H1 (cell line): ENCODE measurements around the gene RGS3. TPM values are rescaled to one million over a fixed set of nuclear protein-coding genes. Genes with fewer than 3 reads are reported as not detected.
A peak's percentile ranks its signal among the peaks of the same experiment; 100 is the strongest.

Experiments used
- CTCF ChIA-PET: fragments of 300-600 bp; sonication (Branson Sonifier 250); formaldehyde crosslinking; loops from one replicate; lab custom pipeline; 2021; ENCODE audit not compliant: partially characterized antibody; lab: Charles Lee
- POLR2A ChIA-PET: fragments of 300-600 bp; sonication (Branson Sonifier 250); formaldehyde crosslinking; loops from one replicate; lab custom pipeline; 2021; ENCODE audit warnings: inconsistent platforms; ENCODE audit not compliant: partially characterized antibody; lab: Charles Lee
- DNase-seq, 2 experiments: peaks; one replicate each; pipeline versions ENCODE4 v3.0.0 to v3.0.0-alpha.2; 2010 to 2022; ENCODE audit warnings: low spot score in 2 of 2, low read depth in 1 of 2, mixed read lengths in 1 of 2
- FAIRE-seq: peaks from 2 replicates; lab custom pipeline; 2011; peaks lifted over from hg19 to GRCh38; lab: Jason Lieb, UNC
- H2AFZ ChIP-seq: 2 replicates; pipeline ENCODE4 v1.8.1; 2012; ENCODE audit warnings: low read length, inconsistent platforms
- H2AK5ac ChIP-seq: 2 replicates; pipeline ENCODE4 v1.6.1; 2013; ENCODE audit warnings: low read depth, low read length
- H2BK120ac ChIP-seq: replicated peaks from 2 replicates; pipeline ENCODE3; 2013; ENCODE audit warnings: low read depth, low read length, inconsistent platforms
- H2BK12ac ChIP-seq: 2 replicates; pipeline ENCODE4 v1.6.1; 2013; ENCODE audit warnings: low read depth, low read length
- H2BK15ac ChIP-seq: 2 replicates; pipeline ENCODE4 v1.6.1; 2013; ENCODE audit warnings: low read length
- H2BK20ac ChIP-seq: 2 replicates; pipeline ENCODE4 v1.6.1; 2013; ENCODE audit warnings: low read length
- H2BK5ac ChIP-seq: 2 replicates; pipeline ENCODE4 v1.6.1; 2013; ENCODE audit warnings: low read depth, low read length
- H3K14ac ChIP-seq: 2 replicates; pipeline ENCODE4 v1.6.1; 2013; ENCODE audit warnings: inconsistent platforms; ENCODE audit not compliant: insufficient read length
- H3K18ac ChIP-seq: 2 replicates; pipeline ENCODE4 v1.6.1; 2013; ENCODE audit warnings: low read length; ENCODE audit errors: extremely low read depth
- H3K23ac ChIP-seq: 2 replicates; pipeline ENCODE4 v1.6.1; 2013; ENCODE audit warnings: inconsistent platforms; ENCODE audit not compliant: insufficient read length
- H3K23me2 ChIP-seq: 2 replicates; pipeline ENCODE4 v1.6.1; 2013; ENCODE audit warnings: low read depth, low read length
- H3K27ac ChIP-seq: 2 replicates; pipeline ENCODE4 v1.6.1; 2011; ENCODE audit warnings: low read depth, low read length, inconsistent platforms
- H3K27me3 ChIP-seq, 4 experiments: replicated peaks in 1 of 4; 1 replicate in 1 of 4; 2 replicates in 3 of 4; pipeline versions ENCODE4 v1.6.1 to v1.8.1; 2011 to 2013; ENCODE audit warnings: low read length in 3 of 4, mild to moderate bottlenecking in 3 of 4, inconsistent platforms in 2 of 4, mixed read lengths in 2 of 4, moderate library complexity in 1 of 4; ENCODE audit not compliant: control insufficient read depth in 3 of 4, insufficient read depth in 3 of 4; ENCODE audit errors: extremely low read depth in 1 of 4
- H3K36me3 ChIP-seq, 4 experiments: 2 replicates each; pipeline versions ENCODE4 v1.6.1 to v1.8.1; 2011 to 2013; ENCODE audit warnings: mild to moderate bottlenecking in 4 of 4, low read length in 3 of 4, moderate library complexity in 2 of 4, control low read depth in 1 of 4, inconsistent platforms in 1 of 4; ENCODE audit not compliant: insufficient read depth in 4 of 4, control insufficient read depth in 2 of 4
- H3K4ac ChIP-seq: replicated peaks from 2 replicates; pipeline ENCODE3; 2013; ENCODE audit warnings: low read length, low read depth, mixed read lengths, inconsistent platforms; ENCODE audit not compliant: insufficient read length
- H3K4me1 ChIP-seq, 4 experiments: replicated peaks in 1 of 4; 1 replicate in 1 of 4; 2 replicates in 3 of 4; pipeline versions ENCODE4 v1.6.1 to v1.8.1; 2011 to 2013; ENCODE audit warnings: low read length in 3 of 4, inconsistent platforms in 2 of 4, mixed read lengths in 1 of 4; ENCODE audit not compliant: insufficient read depth in 4 of 4, control insufficient read depth in 3 of 4
- H3K4me2 ChIP-seq, 2 experiments: 2 replicates each; pipeline versions ENCODE4 v1.6.1 to v1.8.1; 2011 to 2013; ENCODE audit warnings: low read depth in 2 of 2, low read length in 2 of 2, control low read depth in 1 of 2, inconsistent platforms in 1 of 2, mild to moderate bottlenecking in 1 of 2; ENCODE audit not compliant: insufficient read depth in 1 of 2
- H3K4me3 ChIP-seq, 4 experiments: fragments of 200-600, 300-600 bp in 1 of 4; sonication (generic), shearing (Covaris generic), sonication (Bioruptor Twin) in 1 of 4; 2 replicates each; pipeline versions ENCODE4 v1.5.1 to v1.8.1; 2011 to 2016; ENCODE audit warnings: low read length in 4 of 4, low read depth in 3 of 4, control low read depth in 2 of 4, inconsistent platforms in 2 of 4, mild to moderate bottlenecking in 2 of 4, mixed read lengths in 1 of 4, moderate library complexity in 1 of 4; ENCODE audit not compliant: insufficient read depth in 2 of 4; ENCODE audit errors: extremely low read depth in 1 of 4
- H3K56ac ChIP-seq: replicated peaks from 2 replicates; pipeline ENCODE3; 2013; ENCODE audit warnings: low read depth, mild to moderate bottlenecking, mixed read lengths, low read length, inconsistent platforms; ENCODE audit not compliant: insufficient read length
- H3K79me1 ChIP-seq: 2 replicates; pipeline ENCODE4 v1.6.1; 2013; ENCODE audit warnings: low read depth, low read length, control low read depth
- H3K79me2 ChIP-seq, 2 experiments: 2 replicates each; pipeline versions ENCODE4 v1.6.1 to v1.8.1; 2012 to 2013; ENCODE audit warnings: low read length in 2 of 2, mild to moderate bottlenecking in 2 of 2, inconsistent platforms in 1 of 2; ENCODE audit not compliant: insufficient read depth in 2 of 2, control insufficient read depth in 1 of 2
- H3K9ac ChIP-seq, 4 experiments: replicated peaks in 1 of 4; 1 replicate in 1 of 4; 2 replicates in 3 of 4; pipeline versions ENCODE4 v1.6.1 to v1.8.1; 2011 to 2013; ENCODE audit warnings: low read depth in 3 of 4, low read length in 3 of 4, control low read depth in 2 of 4, mild to moderate bottlenecking in 2 of 4, moderate library complexity in 2 of 4, inconsistent platforms in 1 of 4; ENCODE audit errors: extremely low read depth in 1 of 4
- H3K9me3 ChIP-seq, 2 experiments: 2 replicates each; pipeline versions ENCODE4 v1.6.1 to v1.8.1; 2012 to 2013; ENCODE audit warnings: mild to moderate bottlenecking in 2 of 2, moderate library complexity in 2 of 2, control low read depth in 1 of 2, inconsistent platforms in 1 of 2, low read depth in 1 of 2, low read length in 1 of 2, mixed read lengths in 1 of 2; ENCODE audit not compliant: insufficient read depth in 2 of 2
- H4K20me1 ChIP-seq, 2 experiments: replicated peaks in 1 of 2; 2 replicates each; pipeline versions ENCODE3 to v1.8.1; 2011 to 2013; ENCODE audit warnings: inconsistent platforms in 2 of 2, low read length in 2 of 2, mild to moderate bottlenecking in 1 of 2; ENCODE audit not compliant: insufficient read depth in 2 of 2, control insufficient read depth in 1 of 2
- H4K5ac ChIP-seq: 2 replicates; pipeline ENCODE4 v1.6.1; 2013; ENCODE audit warnings: low read length, low read depth, mixed read lengths, inconsistent platforms; ENCODE audit not compliant: insufficient read length
- H4K8ac ChIP-seq: 2 replicates; pipeline ENCODE4 v1.8.0; 2013; ENCODE audit warnings: mild to moderate bottlenecking, moderate library complexity, low read length, inconsistent platforms; ENCODE audit not compliant: insufficient read depth; ENCODE audit errors: extremely low read depth
- H4K91ac ChIP-seq: replicated peaks from 2 replicates; pipeline ENCODE3; 2013; ENCODE audit warnings: low read length, mixed read lengths, inconsistent platforms; ENCODE audit not compliant: insufficient read length
- ATF2 ChIP-seq: IDR thresholded peaks from 2 replicates; pipeline ENCODE4 v1.6.1; 2012; ENCODE audit warnings: low read length, inconsistent platforms
- CTCF ChIP-seq, 3 experiments: IDR thresholded peaks; 1 replicate in 2 of 3; 2 replicates in 1 of 3; pipeline versions ENCODE4 v1.5.1 to v1.6.1; 2011; ENCODE audit warnings: low read length in 3 of 3, mild to moderate bottlenecking in 3 of 3, inconsistent platforms in 2 of 3, low read depth in 1 of 3, moderate library complexity in 1 of 3; ENCODE audit not compliant: insufficient read depth in 1 of 3; ENCODE audit errors: control extremely low read depth in 1 of 3
- MAX ChIP-seq: IDR thresholded peaks from 2 replicates; pipeline ENCODE4 v1.6.1; 2012; ENCODE audit warnings: inconsistent platforms
- RAD21 ChIP-seq, 2 experiments: IDR thresholded peaks in 1 of 2; conservative IDR thresholded peaks in 1 of 2; 2 replicates each; pipeline ENCODE4 v1.6.1; 2011; ENCODE audit warnings: low read depth in 2 of 2, low read length in 2 of 2, improper control_type of control experiment in 1 of 2, inconsistent platforms in 1 of 2, mild to moderate bottlenecking in 1 of 2, moderate library complexity in 1 of 2
- WGBS, 2 experiments: shearing (Covaris generic) in 1 of 2; methylation state at CpG; one replicate each; pipeline versions ENCODE4 v1.1.6 to v1.1.7; 2013 to 2015; ENCODE audit warnings: low lambda C conversion rate in 2 of 2, mixed read lengths in 2 of 2, inconsistent platforms in 1 of 2, low coverage in 1 of 2, missing lambda C conversion rate in 1 of 2; ENCODE audit not compliant: insufficient replicate concordance in 2 of 2, insufficient coverage in 1 of 2, insufficient read length in 1 of 2; ENCODE audit errors: extremely low coverage in 1 of 2, missing lambda C conversion rate in 1 of 2; 5-methylcytosine and 5-hydroxymethylcytosine counted together
- polyA plus RNA-seq, 7 experiments: library from polyadenylated mRNA; depleted of rRNA in 3 of 7; stranded (reverse) in 5 of 7; unstranded in 2 of 7; fragments of >200 nt in 5 of 7; fragments of 200-250 nt in 2 of 7; gene quantifications; 1 replicate in 5 of 7; 2 replicates in 1 of 7; 4 replicates in 1 of 7; pipeline versions ENCODE4 v1.2.1 to v1.2.3, GENCODE V29; 2011 to 2013; ENCODE audit warnings: missing spikeins in 2 of 7, mixed read lengths in 2 of 7
- total RNA-seq: library from RNA; stranded (reverse); fragmentation: NEBNext Ultra II Directional; extraction: Animal tissue kit (Norgen Biotek cat#: 25700); gene quantifications from 2 replicates; pipeline ENCODE4 v1.2.1, GENCODE V29; 2021

Gene RGS3
- total and polyA plus RNA-seq, 2 of the 8 experiments (the other 6 are each of a cell fraction or from before 2014, with no cell fraction given), result 12.6 to 18.2 TPM

GRCh38 chr9:113589890-113590289 is 126.4 kb downstream of the RGS3 start:
- no peaks in the 10 kb centered on the region for H3K36me3 ChIP-seq

More at GRCh38 chr9:113589890-113590289, 126.4 kb downstream of the RGS3 start:
- Histone ChIP-seq H3K56ac (no peak overlapping the region), H3K4me3 (no peak overlapping the region), H2AFZ (no peak overlapping the region), H3K9me3 (no peaks in the 10 kb centered on the region), H3K18ac (no peak overlapping the region), H3K4ac (no peak overlapping the region), H2BK120ac (no peak overlapping the region), H4K91ac (no peak overlapping the region), H4K8ac (no peak overlapping the region), H2BK5ac (no peak overlapping the region), H2BK20ac (no peak overlapping the region), H3K27me3 (no peaks in the 10 kb centered on the region), H3K27ac (no peak overlapping the region), H3K4me2 (no peak overlapping the region), H3K4me1 (peaks cover 10 to 20% (median 12%) of the 10 kb centered on the region in 4 experiments), H3K23me2 (peaks cover 8% of the 10 kb centered on the region; the same call in 1 of the 2 replicates), H2BK15ac (no peak overlapping the region), H3K79me1 (peaks cover 6% of the 10 kb centered on the region; the same call in 1 of the 2 replicates), H3K23ac (no peak overlapping the region), H2AK5ac (no peak overlapping the region), H4K20me1 (no peaks in the 10 kb centered on the region), H3K14ac (no peak overlapping the region), H2BK12ac (no peak overlapping the region), H4K5ac (no peak overlapping the region), H3K79me2 (peaks cover 0 to 7% of the 10 kb centered on the region in 2 experiments; a peak in 1 of 4 replicates), H3K9ac (no peak overlapping the region)
- POLR2A ChIA-PET, result interaction anchor here (0.7 to 1.3 kb wide), 3 partner anchors 10 to 52 kb away, joined by 3 to 5 read pairs (median 3); no protein-coding TSS in a partner anchor
- WGBS, 2 experiments, result 85% methylated on average over 3 of the region's 3 CpGs; no CpG with 5 or more reads in 1 of the 2 experiments
- DNase-seq (no peak), FAIRE-seq (no peak)
- TF ChIP-seq CTCF (IDR thresholded peaks at IDR 0.05; ENCODE audit: control extremely low read depth in 1 of 3, insufficient read depth in 1 of 3, low read depth in 1 of 3, low read length in 3 of 3), result peak in 2 of 3 experiments; percentile 42 to 46; a peak in 3 of 4 replicates
- TF ChIP-seq ATF2, result no peak
- TF ChIP-seq MAX, result no peak
- peak; percentile 55 to 69 for TF ChIP-seq RAD21 (IDR thresholded peaks at IDR 0.05 in 1 of 2, conservative IDR thresholded peaks at IDR 0.05 in 1 of 2; ENCODE audit: low read depth in 2 of 2, low read length in 2 of 2)
- CTCF ChIA-PET, result interaction anchor here (0.6 to 28.3 kb wide), 23 partner anchors 8 to 316 kb away, joined by 3 to 1065 read pairs (median 5); partner anchors contain the start of genes C9orf43, CDC26, POLE3 and PRPF4
